Tibial nerve (tissue), 4 donors: ENCODE results near the gene FAM240B. TPM values are rescaled to one million over a fixed set of nuclear protein-coding genes. Genes with fewer than 3 reads are reported as not detected.
A peak's percentile ranks its signal among the peaks of the same experiment; 100 is the strongest.

Experiments used
- DNase-seq, 2 donors: peaks; one replicate each; pipeline ENCODE4 v3.0.0-alpha.2; 2019; ENCODE audit warnings: low spot score in 2 of 2
- H3K27ac ChIP-seq, 4 donors: fragments of 200-600 bp; sonication (generic) in 3 of 4; one replicate each; pipeline ENCODE4 v1.5.1; 2017 to 2019; ENCODE audit warnings: mild to moderate bottlenecking in 1 of 4
- H3K27me3 ChIP-seq, 2 donors: fragments of 200-600 bp; sonication (generic) in 1 of 2; one replicate each; pipeline versions ENCODE4 v1.5.1 to v1.6.0; 2017 to 2019
- H3K36me3 ChIP-seq, 3 donors: fragments of 200-600 bp; sonication (generic); one replicate each; pipeline ENCODE4 v1.5.1; 2018 to 2019
- H3K4me1 ChIP-seq, 4 donors: fragments of 200-600 bp; sonication (generic) in 3 of 4; one replicate each; pipeline ENCODE4 v1.5.1; 2017 to 2019
- H3K4me3 ChIP-seq, 4 donors: fragments of 200-600 bp; sonication (generic) in 3 of 4; one replicate each; pipeline ENCODE4 v1.5.1; 2017 to 2019; ENCODE audit warnings: mild to moderate bottlenecking in 1 of 4, moderate library complexity in 1 of 4
- H3K9me3 ChIP-seq, 4 donors: fragments of 200-600 bp; sonication (generic) in 3 of 4; one replicate each; pipeline ENCODE4 v1.5.1; 2017 to 2019
- CTCF ChIP-seq, 5 experiments: fragments of 200-600 bp in 3 of 5; fragments of 450-650 bp in 2 of 5; sonication (generic) in 3 of 5; IDR thresholded peaks; one replicate each; pipeline ENCODE4 v1.5.1; 2016 to 2019; ENCODE audit warnings: antibody characterized with exemption in 5 of 5, mild to moderate bottlenecking in 3 of 5, moderate library complexity in 2 of 5
- EP300 ChIP-seq, 2 donors: sonication (generic); formaldehyde crosslinking; IDR thresholded peaks; one replicate each; pipeline ENCODE4 v1.6.1; 2017; ENCODE audit warnings: antibody characterized with exemption in 2 of 2, mild to moderate bottlenecking in 1 of 2
- POLR2A ChIP-seq, 2 donors: fragments of 450-650 bp; IDR thresholded peaks; one replicate each; pipeline ENCODE4 v1.6.1; 2017; ENCODE audit warnings: antibody characterized with exemption in 2 of 2, mild to moderate bottlenecking in 2 of 2, moderate library complexity in 2 of 2
- WGBS, 2 donors: methylation state at CpG; one replicate each; pipeline ENCODE4 v1.1.5; 2018; 5-methylcytosine and 5-hydroxymethylcytosine counted together
- total RNA-seq, 4 donors: library from RNA; depleted of rRNA; stranded (reverse); fragments of >200 nt; gene quantifications; one replicate each; pipeline ENCODE4 v1.1.0, GENCODE V29; 2016

Gene FAM240B
- total RNA-seq, 4 donors from 2014 or later, result not detected

GRCh38 chr9:38706493-38706892, 13.4 kb downstream of the FAM240B start:
- Histone ChIP-seq H3K9me3 (no peaks in the 10 kb centered on the region), H3K4me3 (no peak overlapping the region), H3K4me1 (no peaks in the 10 kb centered on the region), H3K27ac (no peak overlapping the region), H3K36me3 (no peaks in the 10 kb centered on the region), H3K27me3 (no peaks in the 10 kb centered on the region)
- WGBS, 2 donors, result 67 to 69% methylated on average over 7 of the region's 7 CpGs
- no peak for TF ChIP-seq POLR2A (IDR thresholded peaks at IDR 0.05)
- no peak for TF ChIP-seq EP300 (IDR thresholded peaks at IDR 0.05)
- no peak for TF ChIP-seq CTCF (IDR thresholded peaks at IDR 0.05)
- no peak for DNase-seq

GRCh38 chr9:38705917-38706316, 14.0 kb downstream of the FAM240B start:
- no peak for DNase-seq
- no peaks in the 10 kb centered on the region for H3K9me3 ChIP-seq
- no peaks in the 10 kb centered on the region for H3K27me3 ChIP-seq
- WGBS, 2 donors, result 82 to 90% methylated on average over 6 of the region's 6 CpGs
- H3K4me1 ChIP-seq, result peaks cover 0 to 2% (median 0%) of the 10 kb centered on the region in 4 donors
- H3K36me3 ChIP-seq, result no peaks in the 10 kb centered on the region
- no peak overlapping the region for H3K27ac ChIP-seq
- H3K4me3 ChIP-seq, result no peak overlapping the region
- TF ChIP-seq CTCF (IDR thresholded peaks at IDR 0.05) (no peak), EP300 (IDR thresholded peaks at IDR 0.05) (no peak)

- Histone ChIP-seq H3K36me3 (no peaks in the 10 kb centered on the region), H3K27ac (peak overlapping the region in 1 of 4 donors; percentile 2), H3K27me3 (no peaks in the 10 kb centered on the region), H3K9me3 (no peaks in the 10 kb centered on the region), H3K4me1 (peaks cover 0 to 9% (median 0%) of the 10 kb centered on the region in 4 donors), H3K4me3 (no peak overlapping the region)
- WGBS, 2 donors, result 43 to 70% methylated on average over 1 of the region's 1 CpG
- TF ChIP-seq POLR2A (IDR thresholded peaks at IDR 0.05) (no peak), CTCF (IDR thresholded peaks at IDR 0.05) (peak in 1 of 5 experiments; percentile 9)
- peak in 1 of 2 donors; percentile 22 for DNase-seq
Measured at GRCh38 chr9:38700695-38701094, 19.2 kb downstream of the FAM240B start.

- TF ChIP-seq CTCF (IDR thresholded peaks at IDR 0.05) (no peak), EP300 (IDR thresholded peaks at IDR 0.05) (no peak)
- H3K36me3 ChIP-seq, result no peaks in the 10 kb centered on the region
- no peak overlapping the region for H3K4me3 ChIP-seq
- WGBS, 2 donors, result 86% methylated on average over 7 of the region's 7 CpGs
- H3K27me3 ChIP-seq, result no peaks in the 10 kb centered on the region
- no peak overlapping the region for H3K27ac ChIP-seq
- no peak for DNase-seq
- H3K9me3 ChIP-seq, result no peaks in the 10 kb centered on the region
- H3K4me1 ChIP-seq, result peaks cover 0 to 18% (median 0%) of the 10 kb centered on the region in 4 donors
Measured at GRCh38 chr9:38699337-38699736, 20.6 kb downstream of the FAM240B start.

- H3K4me3 ChIP-seq, result no peak overlapping the region
- H3K4me1 ChIP-seq, result peaks cover 0 to 19% (median 0%) of the 10 kb centered on the region in 4 donors
- TF ChIP-seq EP300 (IDR thresholded peaks at IDR 0.05), result no peak
- WGBS, 2 donors, result 47 to 52% methylated on average over 2 of the region's 2 CpGs
- no peaks in the 10 kb centered on the region for H3K9me3 ChIP-seq
- no peak for DNase-seq
- H3K27me3 ChIP-seq, result no peaks in the 10 kb centered on the region
- no peak overlapping the region for H3K27ac ChIP-seq
- H3K36me3 ChIP-seq, result no peaks in the 10 kb centered on the region
Measured at GRCh38 chr9:38697776-38698300, 22.1 kb downstream of the FAM240B start.

GRCh38 chr9:38696999-38697398, 22.9 kb downstream of the FAM240B start:
- H3K9me3 ChIP-seq, result no peaks in the 10 kb centered on the region
- WGBS, 2 donors, result 92 to 95% methylated on average over 3 of the region's 3 CpGs
- H3K4me3 ChIP-seq, result no peak overlapping the region
- no peaks in the 10 kb centered on the region for H3K27me3 ChIP-seq
- H3K27ac ChIP-seq, result no peak overlapping the region
- H3K36me3 ChIP-seq, result no peaks in the 10 kb centered on the region
- TF ChIP-seq CTCF (IDR thresholded peaks at IDR 0.05), result no peak
- TF ChIP-seq EP300 (IDR thresholded peaks at IDR 0.05), result no peak
- no peak for TF ChIP-seq POLR2A (IDR thresholded peaks at IDR 0.05)
- peaks cover 0 to 19% (median 0%) of the 10 kb centered on the region in 4 donors for H3K4me1 ChIP-seq
- no peak for DNase-seq
